ENCODE data around the gene HSDL2.

Gene HSDL2

DNA sequence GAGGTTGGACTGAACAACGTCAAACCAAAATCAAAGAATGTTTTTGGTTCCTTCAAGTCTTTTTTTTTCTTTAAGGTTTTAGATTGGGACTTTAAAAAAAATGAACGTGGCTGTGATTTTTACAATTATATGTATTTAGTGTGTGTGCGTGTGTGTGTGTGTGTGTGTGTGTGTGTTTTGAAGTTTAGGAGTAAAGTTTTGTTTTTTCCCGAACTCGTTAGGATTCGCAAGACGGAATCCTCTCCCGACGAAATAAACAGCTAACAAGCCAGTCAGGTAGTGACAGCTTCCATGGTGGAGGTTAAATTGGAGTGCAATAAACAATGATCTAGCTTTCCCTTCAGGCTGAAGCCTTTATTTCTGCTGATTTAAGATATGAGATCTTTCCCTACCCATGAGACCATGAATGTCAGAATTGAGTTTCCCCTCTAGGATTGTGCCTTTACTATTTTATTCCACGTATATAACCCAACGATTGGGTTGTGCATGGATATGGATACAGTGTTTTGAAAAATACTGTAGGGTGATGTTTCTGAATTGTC is 108.0 kb downstream of the HSDL2 start:
- peak overlapping the region; percentile 74 to 88 for H3K4me3 ChIP-seq (ENCODE audit: low read depth in 1 of 2, low read length in 2 of 2)
- H3K4me1 ChIP-seq (ENCODE audit: control insufficient read depth in 1 of 2, insufficient read depth in 2 of 2, low read length in 2 of 2) = peaks cover 0 to 4% of the 10 kb centered on the region in 2 donors
- H3K36me3 ChIP-seq (ENCODE audit: control insufficient read depth in 1 of 2, insufficient read depth in 2 of 2, low read length in 2 of 2) = no peaks in the 10 kb centered on the region
- no peaks in the 10 kb centered on the region for H3K27me3 ChIP-seq (ENCODE audit: low read depth, low read length)
- no peak overlapping the region for H3K27ac ChIP-seq (ENCODE audit: low read length)
- H3K9me3 ChIP-seq (ENCODE audit: control insufficient read depth in 1 of 2, low read length in 2 of 2) = no peaks in the 10 kb centered on the region

DNA sequence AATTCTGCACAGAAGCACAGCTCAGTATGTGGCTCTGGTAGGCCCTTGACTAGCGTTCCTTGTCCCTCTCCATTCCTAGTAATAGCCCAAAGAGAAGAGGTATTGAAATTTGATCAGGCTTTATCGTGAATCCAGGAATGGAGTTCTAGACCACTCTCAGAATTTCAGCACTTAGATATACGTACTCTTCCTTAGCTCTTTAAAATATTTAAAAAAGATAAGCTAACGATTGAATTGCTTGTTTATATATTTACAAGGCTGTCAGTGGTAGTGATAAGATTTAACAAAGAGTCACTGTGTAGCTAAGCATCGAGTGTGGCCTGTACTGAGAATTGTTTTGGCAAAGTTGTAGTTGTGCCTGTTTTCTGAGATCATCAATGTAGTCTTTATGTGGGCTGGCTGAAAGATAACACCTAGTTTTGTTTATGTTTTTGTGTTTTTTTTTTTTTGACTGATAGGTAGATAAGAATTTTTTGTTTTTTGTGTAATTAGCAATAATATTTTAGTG is 109.2 kb downstream of the HSDL2 start:
- Histone ChIP-seq H3K27me3 (ENCODE audit: low read depth, low read length) (no peaks in the 10 kb centered on the region), H3K9me3 (ENCODE audit: control insufficient read depth in 1 of 2, low read length in 2 of 2) (peaks cover 0 to 11% of the 10 kb centered on the region in 2 donors), H3K4me3 (ENCODE audit: low read depth in 1 of 2, low read length in 2 of 2) (no peak overlapping the region), H3K4me1 (ENCODE audit: control insufficient read depth in 1 of 2, insufficient read depth in 2 of 2, low read length in 2 of 2) (peaks cover 0 to 4% of the 10 kb centered on the region in 2 donors), H3K27ac (ENCODE audit: low read length) (no peak overlapping the region), H3K36me3 (ENCODE audit: control insufficient read depth in 1 of 2, insufficient read depth in 2 of 2, low read length in 2 of 2) (peaks cover 0 to 4% of the 10 kb centered on the region in 2 donors)

DNA sequence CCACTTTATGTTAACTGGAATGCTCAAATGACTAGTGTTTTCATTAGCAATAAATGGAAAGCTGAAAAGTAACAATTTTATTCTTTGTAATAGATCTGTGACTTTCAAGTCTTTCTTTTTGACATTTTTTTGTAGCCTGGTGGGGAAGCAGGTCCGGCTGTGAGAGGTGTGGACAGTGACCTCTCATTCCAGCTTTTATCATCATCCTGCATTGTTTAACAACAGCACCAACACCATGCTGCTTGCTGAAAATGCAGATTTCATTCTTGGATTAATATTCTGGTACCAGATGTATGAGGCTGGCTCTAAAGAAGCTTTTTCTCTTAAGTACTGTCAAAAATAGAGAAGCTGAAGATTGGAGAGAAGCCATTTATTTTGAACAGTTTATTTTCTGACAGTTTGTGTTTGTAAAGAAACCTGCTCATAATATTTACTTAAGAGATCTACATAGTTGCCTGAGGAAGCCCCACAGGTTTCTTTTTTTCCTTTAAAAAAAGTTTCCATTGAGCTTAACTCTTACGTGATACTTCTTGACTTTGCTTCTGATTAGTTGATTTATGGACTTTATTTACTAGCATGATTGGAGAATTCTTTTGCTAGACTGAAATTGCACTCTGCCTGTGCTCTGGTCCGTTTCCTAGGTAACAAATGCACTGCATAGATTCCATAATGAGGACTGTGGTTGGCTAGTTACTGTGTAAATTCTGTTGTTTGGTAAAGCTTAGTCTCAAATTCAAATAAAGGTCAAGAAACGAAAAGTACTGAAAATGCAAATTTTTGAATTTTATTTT is 110.2 kb downstream of the HSDL2 start:
- no peak overlapping the region for H3K4me3 ChIP-seq (ENCODE audit: low read depth in 1 of 2, low read length in 2 of 2)
- no peak overlapping the region for H3K27ac ChIP-seq (ENCODE audit: low read length)
- peaks cover 0 to 7% of the 10 kb centered on the region in 2 donors for H3K36me3 ChIP-seq (ENCODE audit: control insufficient read depth in 1 of 2, insufficient read depth in 2 of 2, low read length in 2 of 2)
- H3K9me3 ChIP-seq (ENCODE audit: control insufficient read depth in 1 of 2, low read length in 2 of 2) = peaks cover 5 to 15% of the 10 kb centered on the region in 2 donors
- peaks cover 0 to 4% of the 10 kb centered on the region in 2 donors for H3K4me1 ChIP-seq (ENCODE audit: control insufficient read depth in 1 of 2, insufficient read depth in 2 of 2, low read length in 2 of 2)
- no peaks in the 10 kb centered on the region for H3K27me3 ChIP-seq (ENCODE audit: low read depth, low read length)

DNA sequence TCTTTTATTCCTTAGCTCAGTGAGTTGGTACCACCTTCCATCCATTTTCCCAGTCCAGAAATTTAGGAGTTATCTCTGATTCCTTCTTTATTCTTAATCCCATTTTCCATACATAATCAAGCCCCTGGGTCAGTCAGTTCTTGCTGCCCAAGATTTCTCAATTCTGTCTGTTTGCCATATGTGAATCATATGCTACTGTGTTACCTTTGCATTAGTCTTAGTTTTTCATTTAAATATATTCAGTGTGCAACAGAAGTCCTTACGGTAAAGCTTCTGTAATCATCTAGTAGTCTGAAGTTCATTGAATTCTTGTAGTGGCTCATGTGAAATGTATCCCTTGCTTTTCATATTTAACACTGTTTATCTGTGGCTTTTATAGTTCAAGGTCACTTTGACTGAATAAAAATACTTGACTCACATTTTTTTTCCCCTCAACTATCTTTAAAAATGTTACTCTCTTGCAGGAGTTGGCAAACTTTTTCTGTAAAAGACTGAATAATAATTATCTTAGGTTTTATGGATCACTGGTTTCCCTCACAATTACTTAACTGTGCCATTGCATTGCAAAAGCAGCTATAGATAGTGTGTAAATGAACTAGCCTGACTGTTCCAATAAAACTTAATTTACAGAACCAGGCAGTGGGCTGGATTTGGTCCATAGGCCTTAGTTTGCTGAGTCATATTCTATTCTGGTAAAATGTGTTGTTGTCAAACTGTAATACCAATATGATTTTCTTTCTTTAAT is 113.7 kb downstream of the HSDL2 start:
- Histone ChIP-seq H3K27ac (ENCODE audit: low read length) (no peak overlapping the region), H3K9me3 (ENCODE audit: control insufficient read depth in 1 of 2, low read length in 2 of 2) (peaks cover 5 to 15% of the 10 kb centered on the region in 2 donors), H3K4me1 (ENCODE audit: control insufficient read depth in 1 of 2, insufficient read depth in 2 of 2, low read length in 2 of 2) (no peaks in the 10 kb centered on the region), H3K36me3 (ENCODE audit: control insufficient read depth in 1 of 2, insufficient read depth in 2 of 2, low read length in 2 of 2) (peaks cover 0 to 7% of the 10 kb centered on the region in 2 donors), H3K4me3 (ENCODE audit: low read depth in 1 of 2, low read length in 2 of 2) (no peak overlapping the region), H3K27me3 (ENCODE audit: low read depth, low read length) (no peaks in the 10 kb centered on the region)

DNA sequence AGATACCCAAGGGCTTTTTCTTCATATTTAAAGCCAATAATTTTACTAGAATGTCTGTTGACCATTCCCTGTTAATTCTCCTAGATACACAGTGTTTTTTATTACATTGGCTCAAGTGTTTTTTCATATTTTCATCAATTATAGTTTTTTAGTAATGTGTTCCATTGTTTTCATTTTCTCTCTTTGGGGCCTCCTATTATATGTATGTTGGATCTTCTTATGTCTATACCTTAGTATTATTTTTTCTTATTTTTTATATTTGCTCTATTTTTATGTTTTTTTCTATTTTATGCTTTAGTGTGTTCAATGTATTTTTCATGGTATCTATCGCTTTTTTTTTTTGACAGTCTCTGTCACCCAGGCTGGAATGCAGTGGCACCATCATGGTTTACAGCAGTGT is 114.2 kb downstream of the HSDL2 start:
- Histone ChIP-seq H3K27ac (ENCODE audit: low read length) (no peak overlapping the region), H3K4me3 (ENCODE audit: low read depth in 1 of 2, low read length in 2 of 2) (no peak overlapping the region), H3K36me3 (ENCODE audit: control insufficient read depth in 1 of 2, insufficient read depth in 2 of 2, low read length in 2 of 2) (peaks cover 0 to 7% of the 10 kb centered on the region in 2 donors), H3K9me3 (ENCODE audit: control insufficient read depth in 1 of 2, low read length in 2 of 2) (peaks cover 5 to 15% of the 10 kb centered on the region in 2 donors), H3K27me3 (ENCODE audit: low read depth, low read length) (no peaks in the 10 kb centered on the region), H3K4me1 (ENCODE audit: control insufficient read depth in 1 of 2, insufficient read depth in 2 of 2, low read length in 2 of 2) (no peaks in the 10 kb centered on the region)

DNA sequence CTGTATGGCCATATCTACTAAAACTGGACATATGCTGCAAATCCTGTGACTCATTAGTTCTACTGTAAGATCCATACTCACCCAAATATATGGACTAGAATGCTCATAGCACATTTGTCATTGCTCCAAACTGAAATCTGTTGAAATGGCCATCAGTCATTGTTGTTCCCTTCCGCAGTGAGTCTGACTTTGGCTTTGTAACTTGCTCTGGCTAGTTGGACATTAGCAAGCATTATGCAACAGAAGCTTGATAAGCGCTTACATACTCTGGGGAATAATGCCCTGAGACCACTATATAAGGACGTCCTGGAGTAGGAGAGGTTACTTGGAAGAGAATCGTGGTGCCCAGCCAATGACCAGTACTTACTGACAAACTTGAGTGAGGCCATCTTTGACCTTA is 115.7 kb downstream of the HSDL2 start:
- H3K9me3 ChIP-seq (ENCODE audit: control insufficient read depth in 1 of 2, low read length in 2 of 2) = peaks cover 5 to 15% of the 10 kb centered on the region in 2 donors
- H3K36me3 ChIP-seq (ENCODE audit: control insufficient read depth in 1 of 2, insufficient read depth in 2 of 2, low read length in 2 of 2) = peaks cover 0 to 7% of the 10 kb centered on the region in 2 donors
- H3K4me3 ChIP-seq (ENCODE audit: low read depth in 1 of 2, low read length in 2 of 2) = no peak overlapping the region
- no peaks in the 10 kb centered on the region for H3K27me3 ChIP-seq (ENCODE audit: low read depth, low read length)
- no peak overlapping the region for H3K27ac ChIP-seq (ENCODE audit: low read length)
- no peaks in the 10 kb centered on the region for H3K4me1 ChIP-seq (ENCODE audit: control insufficient read depth in 1 of 2, insufficient read depth in 2 of 2, low read length in 2 of 2)

DNA sequence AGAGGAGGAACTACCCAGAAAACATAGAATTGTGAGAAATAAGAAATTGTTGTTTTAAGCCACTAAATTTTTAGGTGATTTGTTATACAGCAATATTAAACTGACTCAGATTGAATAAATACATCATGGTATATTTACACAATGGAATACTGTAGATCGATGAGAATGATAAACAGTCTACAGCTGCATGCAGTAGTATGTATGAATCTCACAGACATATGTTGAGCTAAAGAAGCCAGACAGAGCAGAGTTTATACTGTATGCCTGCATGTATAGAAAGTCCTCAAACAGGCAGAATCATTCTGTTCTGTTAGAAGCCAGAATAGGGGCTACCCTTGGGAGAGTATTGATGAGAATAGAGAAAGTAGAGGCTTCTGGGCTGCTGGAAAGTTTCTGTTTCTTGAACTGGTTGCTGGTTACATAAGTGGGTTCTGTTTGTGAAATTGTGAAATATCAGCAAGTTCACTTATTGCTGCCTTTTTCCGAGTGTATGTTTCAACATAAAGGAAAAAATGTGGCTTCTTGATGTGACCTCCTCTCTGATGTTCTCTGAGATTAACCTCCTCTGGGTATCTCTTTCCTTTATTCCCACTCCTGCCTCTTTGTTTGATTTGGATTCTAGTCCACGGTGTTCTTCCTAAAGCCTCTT is 116.3 kb downstream of the HSDL2 start:
- Histone ChIP-seq H3K4me1 (ENCODE audit: control insufficient read depth in 1 of 2, insufficient read depth in 2 of 2, low read length in 2 of 2) (no peaks in the 10 kb centered on the region), H3K36me3 (ENCODE audit: control insufficient read depth in 1 of 2, insufficient read depth in 2 of 2, low read length in 2 of 2) (peaks cover 0 to 7% of the 10 kb centered on the region in 2 donors), H3K9me3 (ENCODE audit: control insufficient read depth in 1 of 2, low read length in 2 of 2) (peaks cover 5 to 15% of the 10 kb centered on the region in 2 donors), H3K4me3 (ENCODE audit: low read depth in 1 of 2, low read length in 2 of 2) (no peak overlapping the region), H3K27ac (ENCODE audit: low read length) (no peak overlapping the region), H3K27me3 (ENCODE audit: low read depth, low read length) (no peaks in the 10 kb centered on the region)

DNA sequence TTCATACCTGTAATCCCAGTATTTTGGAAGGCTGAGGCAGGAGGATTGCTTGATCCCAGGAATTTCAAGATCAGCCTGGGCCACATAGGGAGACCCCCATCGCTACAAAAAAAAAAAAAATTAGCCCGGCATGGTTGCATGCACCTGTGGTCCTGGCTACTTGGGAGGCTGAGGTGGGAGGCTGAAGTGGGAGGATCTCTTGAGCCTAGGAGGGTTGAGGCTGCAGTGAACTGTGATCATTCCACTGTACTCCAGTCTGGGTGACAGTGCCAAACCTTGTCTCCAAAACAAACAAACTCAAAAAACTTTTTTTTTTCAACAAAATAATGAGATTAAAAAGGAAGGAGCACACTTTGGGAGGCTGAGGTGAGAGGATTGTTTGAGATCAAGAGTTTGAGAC is 120.9 kb downstream of the HSDL2 start:
- Histone ChIP-seq H3K27me3 (ENCODE audit: low read depth, low read length) (no peaks in the 10 kb centered on the region), H3K27ac (ENCODE audit: low read length) (no peak overlapping the region), H3K9me3 (ENCODE audit: control insufficient read depth in 1 of 2, low read length in 2 of 2) (no peaks in the 10 kb centered on the region), H3K4me3 (ENCODE audit: low read depth in 1 of 2, low read length in 2 of 2) (no peak overlapping the region), H3K36me3 (ENCODE audit: control insufficient read depth in 1 of 2, insufficient read depth in 2 of 2, low read length in 2 of 2) (no peaks in the 10 kb centered on the region), H3K4me1 (ENCODE audit: control insufficient read depth in 1 of 2, insufficient read depth in 2 of 2, low read length in 2 of 2) (no peaks in the 10 kb centered on the region)

DNA sequence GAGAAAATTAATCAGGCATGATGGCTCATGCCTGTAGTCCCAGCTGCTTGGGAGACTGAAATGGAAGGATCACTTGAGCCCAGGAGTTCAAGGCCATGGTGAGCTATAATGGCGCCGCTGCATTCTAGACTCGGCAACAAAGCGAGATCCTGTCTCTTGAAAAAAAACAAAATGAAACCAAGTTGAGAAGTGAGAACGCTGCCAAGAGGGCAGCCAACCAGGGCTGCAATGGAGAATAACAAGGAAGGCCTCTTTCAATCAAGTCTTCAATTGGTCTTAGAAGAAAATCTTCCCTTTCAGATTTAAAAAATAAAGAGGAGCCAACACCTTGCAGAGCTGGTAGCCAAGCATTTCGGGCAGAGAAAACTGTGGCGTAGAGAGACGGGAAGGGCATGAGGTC is 121.4 kb downstream of the HSDL2 start:
- no peak overlapping the region for H3K4me3 ChIP-seq (ENCODE audit: low read depth in 1 of 2, low read length in 2 of 2)
- no peaks in the 10 kb centered on the region for H3K27me3 ChIP-seq (ENCODE audit: low read depth, low read length)
- H3K4me1 ChIP-seq (ENCODE audit: control insufficient read depth in 1 of 2, insufficient read depth in 2 of 2, low read length in 2 of 2) = no peaks in the 10 kb centered on the region
- no peak overlapping the region for H3K27ac ChIP-seq (ENCODE audit: low read length)
- H3K36me3 ChIP-seq (ENCODE audit: control insufficient read depth in 1 of 2, insufficient read depth in 2 of 2, low read length in 2 of 2) = no peaks in the 10 kb centered on the region
- no peaks in the 10 kb centered on the region for H3K9me3 ChIP-seq (ENCODE audit: control insufficient read depth in 1 of 2, low read length in 2 of 2)

DNA sequence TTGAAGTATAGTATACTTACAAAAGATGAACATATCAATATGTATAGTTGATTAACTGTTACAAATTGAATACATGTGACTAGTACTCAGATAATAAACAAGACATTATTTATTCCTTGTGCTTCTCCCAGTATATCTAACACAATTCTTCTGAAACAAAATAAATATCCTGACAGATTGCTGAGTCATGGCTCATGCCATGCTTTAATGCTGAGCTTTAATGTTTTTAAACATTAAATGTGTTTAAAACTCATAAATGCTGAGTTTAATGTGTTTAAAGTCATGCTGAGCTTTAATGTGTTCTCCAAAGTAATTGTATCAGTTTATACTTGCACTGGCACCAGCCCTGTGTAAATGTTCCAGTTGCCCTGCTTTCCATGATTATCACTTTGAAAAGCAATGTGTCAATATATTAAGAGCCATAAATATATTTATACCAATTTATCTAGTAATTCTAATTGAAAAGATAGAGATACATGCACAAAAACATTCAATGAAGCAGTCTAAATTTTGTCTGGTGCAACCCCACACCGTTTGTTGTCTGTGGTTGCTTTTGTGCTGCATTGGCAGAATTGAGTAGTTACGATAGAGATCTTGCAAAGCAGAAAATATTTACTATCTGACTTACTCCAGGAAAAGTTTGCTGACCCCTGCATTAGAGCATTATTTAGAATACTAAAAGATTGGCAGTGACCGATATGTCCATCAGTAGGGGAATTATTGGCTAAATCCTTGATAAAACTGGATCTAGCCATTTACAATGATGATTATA is 122.5 kb downstream of the HSDL2 start:
- Histone ChIP-seq H3K27me3 (ENCODE audit: low read depth, low read length) (no peaks in the 10 kb centered on the region), H3K27ac (ENCODE audit: low read length) (no peak overlapping the region), H3K36me3 (ENCODE audit: control insufficient read depth in 1 of 2, insufficient read depth in 2 of 2, low read length in 2 of 2) (no peaks in the 10 kb centered on the region), H3K4me1 (ENCODE audit: control insufficient read depth in 1 of 2, insufficient read depth in 2 of 2, low read length in 2 of 2) (no peaks in the 10 kb centered on the region), H3K9me3 (ENCODE audit: control insufficient read depth in 1 of 2, low read length in 2 of 2) (no peaks in the 10 kb centered on the region), H3K4me3 (ENCODE audit: low read depth in 1 of 2, low read length in 2 of 2) (no peak overlapping the region)

Data from muscle layer of duodenum (tissue), 2 donors.